Panc1 (cell line): Measurements from ENCODE around the gene PHLPP1. TPM values are rescaled to one million over a fixed set of nuclear protein-coding genes. Genes with fewer than 3 reads are reported as not detected.

Experiments used
- ATAC-seq: fragments of 200-7000 bp; cut with Tn5 transposase; 2 replicates; pipeline ENCODE4 v1.9.1; 2020; ENCODE audit warnings: mild to moderate bottlenecking, moderate library complexity
- BruUV-seq: library from RNA; stranded (reverse); fragments of 400-500 nt; replicated peaks from 2 replicates; lab custom pipeline; 2021; lab: Mats Ljungman, UMichigan
- CTCF ChIA-PET: fragments of 300-600 bp; sonication (Branson Sonifier 250); formaldehyde crosslinking; loops from one replicate; lab custom pipeline; 2022; ENCODE audit warnings: antibody characterized with exemption; lab: Charles Lee
- POLR2A ChIA-PET: fragments of 300-600 bp; sonication (Branson Sonifier 250); formaldehyde crosslinking; loops from one replicate; lab custom pipeline; 2022; ENCODE audit warnings: antibody characterized with exemption; lab: Charles Lee
- DNase-seq: peaks from one replicate; pipeline ENCODE4 v3.0.0-alpha.2; 2010; ENCODE audit warnings: low read depth, low spot score
- H3K27ac ChIP-seq: 2 replicates; pipeline ENCODE4 v1.5.1; 2011; ENCODE audit warnings: mild to moderate bottlenecking, low read length, inconsistent platforms
- H3K27me3 ChIP-seq: fragments of 200-500 bp; sonication (Bioruptor generic); 2 replicates; pipeline ENCODE4 v1.6.0; 2014; ENCODE audit warnings: low read length, inconsistent platforms; ENCODE audit not compliant: control insufficient read depth, insufficient read depth
- H3K36me3 ChIP-seq: fragments of 200-500 bp; sonication (Bioruptor generic); 2 replicates; pipeline ENCODE4 v1.5.1; 2014; ENCODE audit warnings: inconsistent platforms, mild to moderate bottlenecking, low read length, moderate library complexity; ENCODE audit not compliant: control insufficient read depth, insufficient read depth
- H3K4me1 ChIP-seq: 2 replicates; pipeline ENCODE4 v1.5.1; 2011; ENCODE audit warnings: inconsistent platforms, mild to moderate bottlenecking, low read length, moderate library complexity; ENCODE audit not compliant: control insufficient read depth, insufficient read depth
- H3K4me3 ChIP-seq, 2 experiments: 2 replicates each; pipeline ENCODE4 v1.5.1; 2011 to 2012; ENCODE audit warnings: low read depth in 2 of 2, low read length in 2 of 2, mild to moderate bottlenecking in 2 of 2, inconsistent platforms in 1 of 2, moderate library complexity in 1 of 2
- H3K9me3 ChIP-seq: fragments of 200-500 bp; sonication (Bioruptor generic); 2 replicates; pipeline ENCODE4 v1.5.1; 2014; ENCODE audit warnings: low read depth, mild to moderate bottlenecking, inconsistent platforms, low read length, moderate library complexity; ENCODE audit not compliant: control insufficient read depth, insufficient read depth
- CTCF ChIP-seq: fragments of 450-650 bp; IDR thresholded peaks from 2 replicates; pipeline ENCODE4 v1.5.1; 2017; ENCODE audit warnings: mild to moderate bottlenecking
- POLR2AphosphoS5 ChIP-seq: IDR thresholded peaks from 2 replicates; pipeline ENCODE4 v1.6.1; 2012; ENCODE audit warnings: mild to moderate bottlenecking, low read depth, low read length, moderate library complexity
- REST ChIP-seq, 2 experiments: IDR thresholded peaks; 2 replicates each; pipeline ENCODE4 v1.6.1; 2011 to 2012; ENCODE audit warnings: low read depth in 2 of 2, control low read depth in 1 of 2, low read length in 1 of 2, mild to moderate bottlenecking in 1 of 2, moderate library complexity in 1 of 2; ENCODE audit not compliant: insufficient read depth in 1 of 2
- SIN3A ChIP-seq: IDR thresholded peaks from 2 replicates; pipeline ENCODE4 v1.6.1; 2012; ENCODE audit warnings: low read depth, mild to moderate bottlenecking, low read length, moderate library complexity, borderline replicate concordance; ENCODE audit not compliant: insufficient read depth
- TCF7L2 ChIP-seq: IDR thresholded peaks from 2 replicates; pipeline ENCODE4 v1.6.1; 2011; ENCODE audit warnings: mild to moderate bottlenecking, low read depth, low read length, inconsistent platforms
- in situ Hi-C: cut with HindIII; loops from 2 replicates; pipeline ENCODE4 v1.10.0; 2016; ENCODE audit warnings: low sequenced_read_pairs, low pct_unique_long_range_greater_than_20kb
- intact Hi-C: fragments of 100-400 bp; cut with micrococcal nuclease; formaldehyde crosslinking; loops from one replicate; pipeline ENCODE4 v1.10.0; 2022; ENCODE audit not compliant: unreplicated experiment
- total RNA-seq: library from RNA; stranded (reverse); gene quantifications from one replicate; pipeline ENCODE4 v1.2.1, GENCODE V29; 2021; ENCODE audit not compliant: unreplicated experiment

The PHLPP1 gene
- total RNA-seq, 1 experiment from 2014 or later = 6.3 TPM

- Histone ChIP-seq H3K4me3 (no peak overlapping the region), H3K27me3 (no peaks in the 10 kb centered on the region), H3K27ac (no peak overlapping the region), H3K36me3 (no peaks in the 10 kb centered on the region), H3K4me1 (no peaks in the 10 kb centered on the region), H3K9me3 (no peaks in the 10 kb centered on the region)
- no TSS peak for BruUV-seq
- ChIA-PET POLR2A (no interaction called here), CTCF (no interaction called here)
- intact Hi-C loops (no loop called here), in situ Hi-C loops (no loop called here)
- ATAC-seq (no peak), DNase-seq (no peak)
- TF ChIP-seq REST (IDR thresholded peaks at IDR 0.05; ENCODE audit: insufficient read depth in 1 of 2, low read depth in 2 of 2, low read length in 1 of 2) = no peak
- no peak for TF ChIP-seq TCF7L2
- no peak for TF ChIP-seq POLR2AphosphoS5
- TF ChIP-seq SIN3A = no peak
- no peak for TF ChIP-seq CTCF
Observed at GRCh38 chr18:62975785-62976184, 260.4 kb downstream of the PHLPP1 start.

- no TSS peak for BruUV-seq
- in situ Hi-C loops = no loop called here
- Histone ChIP-seq H3K4me3 (no peak overlapping the region), H3K9me3 (no peaks in the 10 kb centered on the region), H3K27me3 (no peaks in the 10 kb centered on the region), H3K4me1 (no peaks in the 10 kb centered on the region), H3K27ac (no peak overlapping the region), H3K36me3 (no peaks in the 10 kb centered on the region)
- ATAC-seq = no peak
- DNase-seq = no peak
- ChIA-PET POLR2A (interaction anchor here (0.7 kb wide), 1 partner anchor 257 kb away, joined by 3 read pairs; no protein-coding TSS in a partner anchor), CTCF (no interaction called here)
- intact Hi-C loops = no loop called here
- TF ChIP-seq REST (IDR thresholded peaks at IDR 0.05; ENCODE audit: insufficient read depth in 1 of 2, low read depth in 2 of 2, low read length in 1 of 2) (no peak), TCF7L2 (no peak), POLR2AphosphoS5 (no peak), CTCF (no peak), SIN3A (no peak)
Observed at GRCh38 chr18:62976227-62976626, 260.9 kb downstream of the PHLPP1 start.
